Activated CD4-positive, alpha-beta memory T cell treated with anti-CD3 and anti-CD28 coated beads, Interleukin-2, amount 10 ng/mL, durations not matched to agents 7 days and 5 days (primary cell): ENCODE data around the gene BBS9. TPM values are rescaled to one million over a fixed set of nuclear protein-coding genes. Genes with fewer than 3 reads are reported as not detected.

Experiments used
- CTCF ChIA-PET: fragments of 350-600 bp; sonication (Branson Sonifier 250); formaldehyde crosslinking; loops from one replicate; lab custom pipeline; 2021; ENCODE audit warnings: antibody characterized with exemption, inconsistent platforms; lab: Charles Lee
- POLR2A ChIA-PET: fragments of 350-600 bp; sonication (Branson Sonifier 250); formaldehyde crosslinking; loops from one replicate; lab custom pipeline; 2021; ENCODE audit warnings: antibody characterized with exemption; lab: Charles Lee
- DNase-seq: peaks from one replicate; pipeline ENCODE4 v3.0.0-alpha.2; 2020
- H3K27ac Mint-ChIP-seq: one replicate; pipeline ENCODE4 v1.8.0; 2021; ENCODE audit warnings: mild to moderate bottlenecking, mixed read lengths
- H3K27me3 Mint-ChIP-seq: one replicate; pipeline ENCODE4 v1.8.0; 2021; ENCODE audit warnings: mixed read lengths
- H3K36me3 Mint-ChIP-seq: one replicate; pipeline ENCODE4 v1.8.0; 2021; ENCODE audit warnings: low read depth, mixed read lengths
- H3K4me1 Mint-ChIP-seq: one replicate; pipeline ENCODE4 v1.8.0; 2021; ENCODE audit warnings: mixed read lengths
- H3K4me3 Mint-ChIP-seq: one replicate; pipeline ENCODE4 v1.8.0; 2021; ENCODE audit warnings: mild to moderate bottlenecking, mixed read lengths
- H3K9me3 Mint-ChIP-seq: one replicate; pipeline ENCODE4 v1.8.0; 2021; ENCODE audit warnings: mixed read lengths
- total RNA-seq, 2 experiments: library from RNA; stranded (reverse); gene quantifications; one replicate each; pipeline ENCODE4 v1.2.3, GENCODE V29; 2021

BBS9 gene
- total RNA-seq, 2 experiments from 2014 or later, result 13.7 to 14.0 TPM

DNA sequence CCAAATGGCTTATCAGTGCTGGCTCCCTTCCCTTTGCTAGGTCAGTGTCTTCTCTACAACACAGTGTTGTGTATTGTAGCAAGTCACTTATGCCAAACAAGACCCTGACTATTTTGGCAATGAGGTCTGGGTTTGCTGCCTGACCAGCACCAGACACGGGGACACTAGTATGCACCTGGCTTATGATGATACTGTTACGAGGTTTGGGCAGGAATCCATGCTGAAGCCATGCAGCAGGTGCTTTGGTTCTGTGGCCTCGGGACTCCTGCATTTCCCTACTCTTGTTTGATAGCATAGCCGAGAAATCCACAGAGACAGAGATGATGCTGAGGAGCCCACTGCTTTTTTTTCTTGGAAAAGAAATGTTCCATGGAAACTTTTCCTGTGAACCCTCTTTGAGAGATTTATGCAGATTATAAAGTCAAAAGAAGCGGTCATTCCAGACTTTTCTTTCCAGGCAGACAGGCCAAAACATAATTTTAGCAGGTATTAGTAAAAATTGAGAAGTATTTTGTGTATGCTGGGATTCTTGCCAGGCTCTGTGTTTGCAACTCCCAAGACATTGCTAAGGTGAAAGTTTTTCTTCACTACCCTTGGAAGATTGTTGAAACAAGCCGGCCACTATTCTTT is 291.1 kb downstream of the BBS9 start:
- Mint-ChIP-seq H3K36me3 (no peaks in the 10 kb centered on the region), H3K9me3 (no peaks in the 10 kb centered on the region), H3K27me3 (no peaks in the 10 kb centered on the region), H3K4me3 (no peak overlapping the region), H3K27ac (no peak overlapping the region), H3K4me1 (no peaks in the 10 kb centered on the region)
- CTCF ChIA-PET, result no interaction called here
- POLR2A ChIA-PET, result no interaction called here
- DNase-seq, result no peak

GRCh38 chr7:33421429-33421828 is 292.1 kb downstream of the BBS9 start:
- no peaks in the 10 kb centered on the region for H3K36me3 Mint-ChIP-seq
- no peaks in the 10 kb centered on the region for H3K27me3 Mint-ChIP-seq
- no peaks in the 10 kb centered on the region for H3K4me1 Mint-ChIP-seq
- ChIA-PET POLR2A (no interaction called here), CTCF (no interaction called here)
- no peaks in the 10 kb centered on the region for H3K9me3 Mint-ChIP-seq
- H3K27ac Mint-ChIP-seq, result no peak overlapping the region
- DNase-seq, result no peak
- no peak overlapping the region for H3K4me3 Mint-ChIP-seq

- no peaks in the 10 kb centered on the region for H3K27me3 Mint-ChIP-seq
- POLR2A ChIA-PET, result no interaction called here
Observed at GRCh38 chr7:33422141-33422540, 292.8 kb downstream of the BBS9 start.

GRCh38 chr7:33422825-33423645 is 293.7 kb downstream of the BBS9 start:
- DNase-seq, result no peak
- no peak overlapping the region for H3K27ac Mint-ChIP-seq
- H3K4me1 Mint-ChIP-seq, result no peaks in the 10 kb centered on the region
- ChIA-PET CTCF (interaction anchor here (1.0 to 1.6 kb wide), 4 partner anchors 10 to 510 kb away, joined by 3 to 4 read pairs (median 4); no protein-coding TSS in a partner anchor), POLR2A (no interaction called here)
- no peaks in the 10 kb centered on the region for H3K27me3 Mint-ChIP-seq
- H3K9me3 Mint-ChIP-seq, result no peaks in the 10 kb centered on the region
- H3K4me3 Mint-ChIP-seq, result no peak overlapping the region
- H3K36me3 Mint-ChIP-seq, result no peaks in the 10 kb centered on the region

More at GRCh38 chr7:33422141-33422540, 292.8 kb downstream of the BBS9 start:
- no peak for DNase-seq
- no peaks in the 10 kb centered on the region for H3K36me3 Mint-ChIP-seq
- no peaks in the 10 kb centered on the region for H3K9me3 Mint-ChIP-seq
- CTCF ChIA-PET, result interaction anchor here (0.7 kb wide), 1 partner anchor 511 kb away, joined by 3 read pairs; no protein-coding TSS in a partner anchor
- no peaks in the 10 kb centered on the region for H3K4me1 Mint-ChIP-seq
- H3K27ac Mint-ChIP-seq, result no peak overlapping the region
- no peak overlapping the region for H3K4me3 Mint-ChIP-seq

DNA sequence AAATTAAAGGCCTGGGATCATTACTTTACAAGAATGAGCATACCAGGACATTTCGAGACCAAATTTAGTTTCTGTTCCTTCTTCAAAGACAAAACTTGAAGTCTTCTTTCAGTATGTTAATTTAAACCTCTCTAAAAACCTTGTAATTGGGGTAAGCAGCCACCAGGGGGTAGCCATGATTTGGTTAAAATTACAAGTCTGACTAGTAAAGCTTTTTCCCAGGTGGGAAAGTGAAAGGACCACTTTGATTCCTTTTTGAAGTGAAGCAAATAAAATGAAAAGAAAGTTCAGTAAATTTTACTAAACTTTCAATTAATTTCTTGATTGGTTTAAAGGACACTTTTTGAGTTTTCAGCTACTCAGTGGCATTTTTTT is 294.3 kb downstream of the BBS9 start:
- no peaks in the 10 kb centered on the region for H3K9me3 Mint-ChIP-seq
- POLR2A ChIA-PET, result no interaction called here
- no peak for DNase-seq
- no peaks in the 10 kb centered on the region for H3K36me3 Mint-ChIP-seq
- no peaks in the 10 kb centered on the region for H3K27me3 Mint-ChIP-seq
- no peak overlapping the region for H3K4me3 Mint-ChIP-seq
- no peak overlapping the region for H3K27ac Mint-ChIP-seq
- CTCF ChIA-PET, result interaction anchor here (1.0 to 1.6 kb wide), 4 partner anchors 11 to 509 kb away, joined by 3 to 4 read pairs (median 4); no protein-coding TSS in a partner anchor
- no peaks in the 10 kb centered on the region for H3K4me1 Mint-ChIP-seq

GRCh38 chr7:33425395-33425794 is 296.0 kb downstream of the BBS9 start:
- Mint-ChIP-seq H3K9me3 (no peaks in the 10 kb centered on the region), H3K4me1 (no peaks in the 10 kb centered on the region), H3K27me3 (no peaks in the 10 kb centered on the region), H3K4me3 (no peak overlapping the region), H3K36me3 (no peaks in the 10 kb centered on the region), H3K27ac (no peak overlapping the region)
- no peak for DNase-seq
- POLR2A ChIA-PET, result no interaction called here
- CTCF ChIA-PET, result no interaction called here

DNA sequence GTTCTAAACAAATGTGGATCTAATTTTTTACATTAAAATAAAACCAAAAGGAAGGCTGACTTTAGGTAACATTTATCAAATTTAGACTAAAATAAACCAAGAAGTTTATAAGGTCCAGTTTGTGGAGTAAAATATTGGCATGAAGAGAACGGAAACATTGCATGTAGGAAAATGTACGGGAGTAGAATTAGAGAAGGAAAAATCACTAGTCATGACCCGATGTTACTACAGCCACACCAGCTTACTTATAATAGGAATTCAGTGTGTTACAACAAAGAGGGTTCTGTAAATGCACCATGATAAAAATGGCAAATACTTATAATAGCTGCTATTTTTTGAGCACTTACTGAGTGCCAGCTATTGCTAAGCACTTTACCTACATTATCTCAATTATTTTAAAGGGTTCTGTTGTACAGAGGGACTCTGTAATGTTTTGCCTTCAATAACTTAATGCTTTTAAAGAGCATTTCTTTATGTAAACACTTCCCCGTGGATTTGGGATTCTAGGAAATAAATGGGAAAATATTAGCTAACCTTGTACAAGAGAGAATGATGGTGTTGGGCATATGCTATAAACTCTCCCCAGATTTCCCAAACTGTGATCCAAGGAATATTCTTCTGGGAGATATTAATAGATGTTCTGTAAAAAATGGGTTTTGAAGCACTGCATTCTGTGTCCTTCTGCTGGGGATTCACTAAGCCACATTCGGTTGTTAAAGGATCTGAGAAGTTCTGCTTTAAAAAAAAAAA is 296.7 kb downstream of the BBS9 start:
- CTCF ChIA-PET, result no interaction called here
- Mint-ChIP-seq H3K4me3 (no peak overlapping the region), H3K36me3 (no peaks in the 10 kb centered on the region), H3K27ac (no peak overlapping the region), H3K27me3 (no peaks in the 10 kb centered on the region), H3K4me1 (no peaks in the 10 kb centered on the region), H3K9me3 (no peaks in the 10 kb centered on the region)
- no peak for DNase-seq
- POLR2A ChIA-PET, result no interaction called here

- POLR2A ChIA-PET, result no interaction called here
- H3K4me3 Mint-ChIP-seq, result no peak overlapping the region
Observed at GRCh38 chr7:33428415-33428814, 299.1 kb downstream of the BBS9 start.

GRCh38 chr7:33431543-33431942 is 302.2 kb downstream of the BBS9 start:
- Mint-ChIP-seq H3K4me3 (no peak overlapping the region), H3K27ac (no peak overlapping the region), H3K36me3 (no peaks in the 10 kb centered on the region), H3K9me3 (no peaks in the 10 kb centered on the region), H3K27me3 (no peaks in the 10 kb centered on the region), H3K4me1 (no peaks in the 10 kb centered on the region)
- POLR2A ChIA-PET, result no interaction called here
- CTCF ChIA-PET, result no interaction called here
- DNase-seq, result no peak

More at GRCh38 chr7:33428415-33428814, 299.1 kb downstream of the BBS9 start:
- no peaks in the 10 kb centered on the region for H3K36me3 Mint-ChIP-seq
- no peak overlapping the region for H3K27ac Mint-ChIP-seq
- no peaks in the 10 kb centered on the region for H3K4me1 Mint-ChIP-seq
- CTCF ChIA-PET, result interaction anchor here (0.5 kb wide), 1 partner anchor 165 kb away, joined by 3 read pairs; no protein-coding TSS in a partner anchor
- H3K27me3 Mint-ChIP-seq, result no peaks in the 10 kb centered on the region
- no peak for DNase-seq
- no peaks in the 10 kb centered on the region for H3K9me3 Mint-ChIP-seq

DNA sequence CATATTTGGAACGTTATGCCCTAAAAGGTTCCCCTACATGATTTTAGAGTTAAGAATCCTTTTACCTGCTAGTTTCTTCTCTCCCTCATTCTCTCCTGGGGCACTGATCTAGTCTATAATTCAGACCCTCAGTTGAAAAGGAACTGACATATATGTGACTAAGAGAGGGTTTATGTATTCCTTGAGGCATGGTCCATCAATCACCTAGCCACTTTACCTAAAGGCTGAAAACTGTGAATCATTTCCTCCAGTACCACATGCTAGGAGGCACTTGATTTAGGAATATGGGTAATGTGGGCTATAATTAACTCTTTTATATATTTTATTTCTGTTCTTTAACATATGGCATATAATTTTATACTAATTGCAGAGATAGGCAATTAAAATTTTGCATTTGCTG is 303.5 kb downstream of the BBS9 start:
- CTCF ChIA-PET, result no interaction called here

GRCh38 chr7:33433357-33433756 is 304.0 kb downstream of the BBS9 start:
- Mint-ChIP-seq H3K27ac (no peak overlapping the region), H3K9me3 (no peaks in the 10 kb centered on the region), H3K27me3 (no peaks in the 10 kb centered on the region), H3K4me3 (no peak overlapping the region), H3K4me1 (no peaks in the 10 kb centered on the region), H3K36me3 (no peaks in the 10 kb centered on the region)
- POLR2A ChIA-PET, result no interaction called here
- no peak for DNase-seq
- CTCF ChIA-PET, result no interaction called here

More for the DNA sequence above, 303.5 kb downstream of the BBS9 start:
- no peak overlapping the region for H3K27ac Mint-ChIP-seq
- no peak for DNase-seq
- no peak overlapping the region for H3K4me3 Mint-ChIP-seq
- H3K9me3 Mint-ChIP-seq, result no peaks in the 10 kb centered on the region
- H3K27me3 Mint-ChIP-seq, result no peaks in the 10 kb centered on the region
- no peaks in the 10 kb centered on the region for H3K36me3 Mint-ChIP-seq
- POLR2A ChIA-PET, result no interaction called here
- H3K4me1 Mint-ChIP-seq, result no peaks in the 10 kb centered on the region

- Mint-ChIP-seq H3K27ac (no peak overlapping the region), H3K36me3 (no peaks in the 10 kb centered on the region), H3K4me3 (no peak overlapping the region), H3K27me3 (no peaks in the 10 kb centered on the region), H3K9me3 (no peaks in the 10 kb centered on the region), H3K4me1 (no peaks in the 10 kb centered on the region)
- DNase-seq, result no peak
- ChIA-PET CTCF (interaction anchor here (0.5 kb wide), 1 partner anchor 9 kb away, joined by 3 read pairs; no protein-coding TSS in a partner anchor), POLR2A (no interaction called here)
Observed at GRCh38 chr7:33444511-33444910, 315.1 kb downstream of the BBS9 start.

DNA sequence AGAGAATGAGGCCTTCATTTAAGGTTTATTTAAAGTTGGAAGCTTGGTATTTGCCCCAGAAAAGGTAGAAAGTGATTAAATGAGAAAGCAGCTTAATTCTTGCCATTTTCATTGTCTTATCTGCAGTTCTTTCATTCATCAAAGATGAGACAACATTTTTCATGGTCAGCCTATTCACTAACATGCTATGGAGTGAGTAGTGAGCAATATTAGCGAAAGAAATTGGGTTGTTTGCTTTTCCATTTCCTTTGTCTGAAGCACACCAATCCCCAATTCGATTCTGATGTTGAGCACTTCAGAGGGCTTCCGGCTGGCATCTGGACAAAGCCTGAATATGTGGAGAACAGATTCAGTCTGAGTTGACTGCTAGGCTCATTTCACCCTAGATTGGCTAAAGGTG is 317.2 kb downstream of the BBS9 start:
- no peak for DNase-seq
- Mint-ChIP-seq H3K36me3 (no peaks in the 10 kb centered on the region), H3K27me3 (no peaks in the 10 kb centered on the region), H3K4me3 (no peak overlapping the region), H3K4me1 (peaks cover 3% of the 10 kb centered on the region), H3K9me3 (peaks cover 3% of the 10 kb centered on the region), H3K27ac (no peak overlapping the region)
- CTCF ChIA-PET, result no interaction called here
- POLR2A ChIA-PET, result no interaction called here
